Endothelial cell of umbilical vein (primary cell): ENCODE measurements around the gene SORCS2.

Experiments
- EZH2 ChIP-seq: IDR thresholded peaks from 2 replicates; pipeline ENCODE4 v1.6.1; 2012; ENCODE audit warnings: borderline replicate concordance, low read depth, mild to moderate bottlenecking, moderate library complexity, low read length, inconsistent platforms; ENCODE audit not compliant: severe bottlenecking
- JUN ChIP-seq: IDR thresholded peaks from 2 replicates; pipeline ENCODE4 v1.6.1; 2011; ENCODE audit warnings: borderline replicate concordance, low read depth; ENCODE audit not compliant: insufficient read length, insufficient read depth
- MYC ChIP-seq: IDR thresholded peaks from one replicate; pipeline ENCODE4 v1.6.1; 2011; ENCODE audit warnings: mild to moderate bottlenecking, low read depth, low read length
- POLR2A ChIP-seq: IDR thresholded peaks from 2 replicates; pipeline ENCODE4 v1.6.1; 2012; ENCODE audit warnings: low read depth, mild to moderate bottlenecking, control low read depth, low read length
- TF ChIP-seq, protein P1 (sequence below), 2 donors: IDR thresholded peaks; 1 replicate in 1 of 2; 2 replicates in 1 of 2; pipeline ENCODE4 v1.5.1; 2011; ENCODE audit warnings: low read length in 2 of 2, mild to moderate bottlenecking in 2 of 2, moderate library complexity in 2 of 2, control low read depth in 1 of 2, inconsistent platforms in 1 of 2, low read depth in 1 of 2; ENCODE audit not compliant: insufficient read depth in 1 of 2; ENCODE audit errors: extremely low read depth in 1 of 2
- TF ChIP-seq, protein P2 (sequence below): IDR thresholded peaks from 2 replicates; pipeline ENCODE4 v1.6.1; 2011; ENCODE audit not compliant: insufficient read depth, insufficient read length

DNA sequence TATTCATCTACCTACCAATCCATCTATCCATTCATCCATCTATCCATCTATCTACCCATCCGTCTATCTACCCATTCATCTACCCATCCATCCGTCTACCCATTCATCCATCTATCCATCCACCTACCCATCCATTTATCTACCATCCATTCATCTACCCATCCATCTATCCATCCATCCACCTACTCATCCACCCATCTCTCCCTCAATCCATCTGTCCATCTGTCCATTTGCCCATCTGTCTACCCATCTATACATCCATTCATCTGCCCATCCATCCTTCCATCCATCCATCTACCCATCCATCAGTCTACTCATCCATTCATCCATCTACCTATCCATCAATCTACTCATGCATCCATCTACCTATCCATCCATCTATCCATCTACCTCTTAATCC lies 369.2 kb downstream of the SORCS2 start:
- TF ChIP-seq EZH2 (no peak), POLR2A (no peak), JUN (no peak), MYC (no peak)
- TF ChIP-seq, protein P1, sequence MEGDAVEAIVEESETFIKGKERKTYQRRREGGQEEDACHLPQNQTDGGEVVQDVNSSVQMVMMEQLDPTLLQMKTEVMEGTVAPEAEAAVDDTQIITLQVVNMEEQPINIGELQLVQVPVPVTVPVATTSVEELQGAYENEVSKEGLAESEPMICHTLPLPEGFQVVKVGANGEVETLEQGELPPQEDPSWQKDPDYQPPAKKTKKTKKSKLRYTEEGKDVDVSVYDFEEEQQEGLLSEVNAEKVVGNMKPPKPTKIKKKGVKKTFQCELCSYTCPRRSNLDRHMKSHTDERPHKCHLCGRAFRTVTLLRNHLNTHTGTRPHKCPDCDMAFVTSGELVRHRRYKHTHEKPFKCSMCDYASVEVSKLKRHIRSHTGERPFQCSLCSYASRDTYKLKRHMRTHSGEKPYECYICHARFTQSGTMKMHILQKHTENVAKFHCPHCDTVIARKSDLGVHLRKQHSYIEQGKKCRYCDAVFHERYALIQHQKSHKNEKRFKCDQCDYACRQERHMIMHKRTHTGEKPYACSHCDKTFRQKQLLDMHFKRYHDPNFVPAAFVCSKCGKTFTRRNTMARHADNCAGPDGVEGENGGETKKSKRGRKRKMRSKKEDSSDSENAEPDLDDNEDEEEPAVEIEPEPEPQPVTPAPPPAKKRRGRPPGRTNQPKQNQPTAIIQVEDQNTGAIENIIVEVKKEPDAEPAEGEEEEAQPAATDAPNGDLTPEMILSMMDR (IDR thresholded peaks at IDR 0.05; ENCODE audit: extremely low read depth in 1 of 2, insufficient read depth in 1 of 2, low read depth in 1 of 2, low read length in 2 of 2), result no peak
- TF ChIP-seq, protein P2, sequence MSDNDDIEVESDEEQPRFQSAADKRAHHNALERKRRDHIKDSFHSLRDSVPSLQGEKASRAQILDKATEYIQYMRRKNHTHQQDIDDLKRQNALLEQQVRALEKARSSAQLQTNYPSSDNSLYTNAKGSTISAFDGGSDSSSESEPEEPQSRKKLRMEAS, result no peak
